Measurements from ENCODE around the gene PRXL2B.

Gene PRXL2B

GRCh38 chr1:2594641-2595131 is 8.1 kb downstream of the PRXL2B start:
- ATAC-seq = no peak
- Mint-ChIP-seq H3K4me1 (peaks cover 7% of the 10 kb centered on the region), H3K27ac (no peak overlapping the region), H3K9me3 (no peaks in the 10 kb centered on the region), H3K4me3 (no peak overlapping the region), H3K36me3 (no peaks in the 10 kb centered on the region)
- DNase-seq (ENCODE audit: low spot score in 2 of 2) = no peak

- peaks cover 7% of the 10 kb centered on the region for H3K4me1 Mint-ChIP-seq
- no peak overlapping the region for H3K4me3 Mint-ChIP-seq
- ATAC-seq (no peak), DNase-seq (ENCODE audit: low spot score in 2 of 2) (no peak)
- no peak overlapping the region for H3K27ac Mint-ChIP-seq
- H3K36me3 Mint-ChIP-seq = no peaks in the 10 kb centered on the region
- H3K9me3 Mint-ChIP-seq = no peaks in the 10 kb centered on the region
Observed at GRCh38 chr1:2595261-2595811, 8.8 kb downstream of the PRXL2B start.

- Mint-ChIP-seq H3K36me3 (no peaks in the 10 kb centered on the region), H3K4me3 (no peak overlapping the region), H3K27ac (no peak overlapping the region), H3K4me1 (peaks cover 7% of the 10 kb centered on the region), H3K9me3 (no peaks in the 10 kb centered on the region)
- DNase-seq (ENCODE audit: low spot score in 2 of 2) (no peak), ATAC-seq (peak; percentile 11)
Observed at GRCh38 chr1:2595812-2596529, 9.4 kb downstream of the PRXL2B start.

GRCh38 chr1:2596530-2597333 is 10.2 kb downstream of the PRXL2B start:
- Mint-ChIP-seq H3K4me1 (peaks cover 7% of the 10 kb centered on the region), H3K27ac (no peak overlapping the region), H3K9me3 (no peaks in the 10 kb centered on the region), H3K4me3 (no peak overlapping the region), H3K36me3 (no peaks in the 10 kb centered on the region)
- ATAC-seq (no peak), DNase-seq (ENCODE audit: low spot score in 2 of 2) (no peak)

- DNase-seq (ENCODE audit: low spot score in 2 of 2) (no peak), ATAC-seq (no peak)
- no peaks in the 10 kb centered on the region for H3K9me3 Mint-ChIP-seq
- peaks cover 12% of the 10 kb centered on the region for H3K4me1 Mint-ChIP-seq
- H3K4me3 Mint-ChIP-seq = no peak overlapping the region
- H3K27ac Mint-ChIP-seq = peak overlapping the region; percentile 3
- no peaks in the 10 kb centered on the region for H3K36me3 Mint-ChIP-seq
Observed at GRCh38 chr1:2597441-2598328, 11.1 kb downstream of the PRXL2B start.

GRCh38 chr1:2598329-2598931 is 11.9 kb downstream of the PRXL2B start:
- no peak overlapping the region for H3K4me3 Mint-ChIP-seq
- ATAC-seq (no peak), DNase-seq (ENCODE audit: low spot score in 2 of 2) (no peak)
- H3K27ac Mint-ChIP-seq = no peak overlapping the region
- no peaks in the 10 kb centered on the region for H3K9me3 Mint-ChIP-seq
- H3K4me1 Mint-ChIP-seq = peaks cover 14% of the 10 kb centered on the region
- no peaks in the 10 kb centered on the region for H3K36me3 Mint-ChIP-seq

- ATAC-seq = no peak
- Mint-ChIP-seq H3K4me3 (no peak overlapping the region), H3K9me3 (no peaks in the 10 kb centered on the region), H3K4me1 (peaks cover 14% of the 10 kb centered on the region), H3K27ac (no peak overlapping the region), H3K36me3 (no peaks in the 10 kb centered on the region)
- no peak for DNase-seq (ENCODE audit: low spot score in 2 of 2)
Observed at GRCh38 chr1:2601721-2602303, 15.2 kb downstream of the PRXL2B start.

GRCh38 chr1:2602311-2602835 is 15.8 kb downstream of the PRXL2B start:
- H3K4me3 Mint-ChIP-seq = no peak overlapping the region

GRCh38 chr1:2602866-2603520 is 16.4 kb downstream of the PRXL2B start:
- peak overlapping the region; percentile 79 for H3K27ac Mint-ChIP-seq
- peaks cover 7% of the 10 kb centered on the region for H3K4me1 Mint-ChIP-seq
- no peaks in the 10 kb centered on the region for H3K9me3 Mint-ChIP-seq
- H3K36me3 Mint-ChIP-seq = no peaks in the 10 kb centered on the region
- DNase-seq (ENCODE audit: low spot score in 2 of 2) = no peak
- ATAC-seq = no peak
- H3K4me3 Mint-ChIP-seq = no peak overlapping the region

More at GRCh38 chr1:2602311-2602835, 15.8 kb downstream of the PRXL2B start:
- DNase-seq (ENCODE audit: low spot score in 2 of 2) = no peak
- peaks cover 10% of the 10 kb centered on the region for H3K4me1 Mint-ChIP-seq
- H3K9me3 Mint-ChIP-seq = no peaks in the 10 kb centered on the region
- no peak for ATAC-seq
- H3K27ac Mint-ChIP-seq = peak overlapping the region; percentile 79
- no peaks in the 10 kb centered on the region for H3K36me3 Mint-ChIP-seq

GRCh38 chr1:2603521-2604155 is 17.1 kb downstream of the PRXL2B start:
- Mint-ChIP-seq H3K4me3 (no peak overlapping the region), H3K27ac (no peak overlapping the region), H3K9me3 (no peaks in the 10 kb centered on the region), H3K4me1 (peaks cover 7% of the 10 kb centered on the region), H3K36me3 (no peaks in the 10 kb centered on the region)
- ATAC-seq (no peak), DNase-seq (ENCODE audit: low spot score in 2 of 2) (no peak)

GRCh38 chr1:2604156-2604843 is 17.7 kb downstream of the PRXL2B start:
- Mint-ChIP-seq H3K36me3 (no peaks in the 10 kb centered on the region), H3K27ac (no peak overlapping the region), H3K4me3 (no peak overlapping the region), H3K4me1 (peaks cover 7% of the 10 kb centered on the region), H3K9me3 (no peaks in the 10 kb centered on the region)
- DNase-seq (ENCODE audit: low spot score in 2 of 2) = no peak
- no peak for ATAC-seq

- Mint-ChIP-seq H3K4me3 (no peak overlapping the region), H3K36me3 (no peaks in the 10 kb centered on the region), H3K4me1 (peaks cover 7% of the 10 kb centered on the region), H3K9me3 (no peaks in the 10 kb centered on the region), H3K27ac (no peak overlapping the region)
- no peak for ATAC-seq
- DNase-seq (ENCODE audit: low spot score in 2 of 2) = no peak
Observed at GRCh38 chr1:2604844-2605508, 18.4 kb downstream of the PRXL2B start.

Measured in stimulated activated effector memory CD8-positive, alpha-beta T cell treated with anti-CD3 and anti-CD28 coated beads, Interleukin-12 subunit alpha, Interleukin-12 subunit beta, amount 100 ng/mL, for 72 hours (primary cell).